Measurements from ENCODE around the gene TULP4.

TULP4 gene

GRCh38 chr6:158304254-158304653 lies 8.0 kb upstream of the TULP4 start:
- no peak for DNase-seq (ENCODE audit: extremely low spot score)
- ChIA-PET POLR2A (no interaction called here), CTCF (interaction anchor here (1.0 kb wide), 1 partner anchor 15 kb away, joined by 4 read pairs; no protein-coding TSS in a partner anchor)
- no peak for TF ChIP-seq CTCF (IDR thresholded peaks at IDR 0.05; ENCODE audit: control extremely low read depth, extremely low read depth, low read depth, missing control alignments)

- CTCF ChIA-PET: no interaction called here
- DNase-seq (ENCODE audit: extremely low spot score): no peak
- POLR2A ChIA-PET: no interaction called here
- TF ChIP-seq CTCF (IDR thresholded peaks at IDR 0.05; ENCODE audit: control extremely low read depth, extremely low read depth, low read depth, missing control alignments): no peak
Measured at GRCh38 chr6:158309814-158310213, 2.5 kb upstream of the TULP4 start.

- POLR2A ChIA-PET: no interaction called here
- no peak for TF ChIP-seq CTCF (IDR thresholded peaks at IDR 0.05; ENCODE audit: control extremely low read depth, extremely low read depth, low read depth, missing control alignments)
- CTCF ChIA-PET: no interaction called here
- DNase-seq (ENCODE audit: extremely low spot score): no peak
Measured at GRCh38 chr6:158311193-158311592, 1.1 kb upstream of the TULP4 start.

- ChIA-PET POLR2A (no interaction called here), CTCF (interaction anchor here (1.0 kb wide), 1 partner anchor 21 kb away, joined by 3 read pairs; no protein-coding TSS in a partner anchor)
- TF ChIP-seq CTCF (IDR thresholded peaks at IDR 0.05; ENCODE audit: control extremely low read depth, extremely low read depth, low read depth, missing control alignments): no peak
- no peak for DNase-seq (ENCODE audit: extremely low spot score)
Measured at GRCh38 chr6:158311626-158312025, 639 bp upstream of the TULP4 start.

GRCh38 chr6:158312672-158313397 lies 570 bp downstream of the TULP4 start:
- no peak for TF ChIP-seq CTCF (IDR thresholded peaks at IDR 0.05; ENCODE audit: control extremely low read depth, extremely low read depth, low read depth, missing control alignments)
- CTCF ChIA-PET: interaction anchor here (0.7 to 1.4 kb wide), 3 partner anchors 9 to 22 kb away, joined by 3 read pairs; no protein-coding TSS in a partner anchor
- POLR2A ChIA-PET: no interaction called here
- no peak for DNase-seq (ENCODE audit: extremely low spot score)

- ChIA-PET CTCF (interaction anchor here (1.3 to 1.4 kb wide), 2 partner anchors 23 to 76 kb away, joined by 3 read pairs; no protein-coding TSS in a partner anchor), POLR2A (no interaction called here)
- DNase-seq (ENCODE audit: extremely low spot score): peak; percentile 25
- TF ChIP-seq CTCF (IDR thresholded peaks at IDR 0.05; ENCODE audit: control extremely low read depth, extremely low read depth, low read depth, missing control alignments): no peak
Measured at GRCh38 chr6:158313989-158314388, 1.7 kb downstream of the TULP4 start.

All from GM10248 (cell line).